NCI-H82 treated with DMSO at 0.1 percent for 48 hours (cell line): ENCODE data around the gene PDCL2.
"Not testable (repeated sequence)": the region's sequence is repeated elsewhere in the genome, so short reads cannot be mapped to it uniquely, and the experiment has no call there.

Experiments used
- DNase-seq: peaks from one replicate; lab custom pipeline; 2025; ENCODE audit not compliant: unreplicated experiment; lab: John Stamatoyannopoulos, UW

PDCL2 gene

GRCh38 chr4:55598641-55599040 is 6.6 kb upstream of the PDCL2 start:
- no peak for DNase-seq

DNA sequence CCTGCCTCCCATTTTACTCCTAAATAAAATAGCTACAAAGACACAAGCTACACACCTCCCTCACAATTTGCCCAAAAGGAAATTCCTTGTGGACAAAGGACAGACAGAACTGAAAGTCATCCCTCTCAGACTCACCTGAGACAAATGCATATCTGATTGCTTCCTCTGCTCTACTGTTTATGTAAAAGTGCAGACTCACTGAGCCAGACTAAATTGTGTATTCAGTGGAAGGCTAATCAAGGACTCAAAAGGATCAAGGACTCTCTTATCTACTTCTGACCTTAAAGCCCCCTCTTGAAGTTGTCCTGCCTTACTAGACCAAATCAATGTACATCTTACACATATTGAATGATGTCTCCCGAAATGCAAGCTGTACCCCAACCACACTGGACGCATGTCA is 3.9 kb downstream of the PDCL2 start:
- DNase-seq = no peak

GRCh38 chr4:55582773-55583172 is 9.3 kb downstream of the PDCL2 start:
- not testable (repeated sequence) for DNase-seq

- no peak for DNase-seq
Measured at GRCh38 chr4:55578341-55579010, 13.6 kb downstream of the PDCL2 start.

GRCh38 chr4:55575513-55575912 is 16.5 kb downstream of the PDCL2 start:
- no peak for DNase-seq

- DNase-seq = no peak
Measured at GRCh38 chr4:55574252-55574651, 17.8 kb downstream of the PDCL2 start.

DNA sequence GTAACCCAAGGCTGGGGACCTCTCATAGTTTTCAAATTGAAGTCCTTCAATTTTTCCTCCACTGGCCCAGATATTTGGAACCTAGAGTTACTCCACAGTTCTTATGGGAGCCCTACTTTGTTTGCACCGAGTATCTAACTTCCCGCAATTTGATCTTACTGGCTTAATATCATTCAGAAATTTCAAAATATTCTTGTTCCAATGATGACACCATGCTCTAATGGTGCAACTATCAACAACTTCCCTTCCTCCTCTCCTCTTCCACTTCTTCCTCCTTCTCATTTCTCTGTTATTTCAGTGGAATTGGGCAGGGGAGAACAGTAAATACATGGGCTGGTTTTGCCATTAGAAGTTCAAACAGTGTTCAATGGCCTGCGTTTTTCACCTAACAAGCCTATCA is 20.2 kb downstream of the PDCL2 start:
- no peak for DNase-seq

DNA sequence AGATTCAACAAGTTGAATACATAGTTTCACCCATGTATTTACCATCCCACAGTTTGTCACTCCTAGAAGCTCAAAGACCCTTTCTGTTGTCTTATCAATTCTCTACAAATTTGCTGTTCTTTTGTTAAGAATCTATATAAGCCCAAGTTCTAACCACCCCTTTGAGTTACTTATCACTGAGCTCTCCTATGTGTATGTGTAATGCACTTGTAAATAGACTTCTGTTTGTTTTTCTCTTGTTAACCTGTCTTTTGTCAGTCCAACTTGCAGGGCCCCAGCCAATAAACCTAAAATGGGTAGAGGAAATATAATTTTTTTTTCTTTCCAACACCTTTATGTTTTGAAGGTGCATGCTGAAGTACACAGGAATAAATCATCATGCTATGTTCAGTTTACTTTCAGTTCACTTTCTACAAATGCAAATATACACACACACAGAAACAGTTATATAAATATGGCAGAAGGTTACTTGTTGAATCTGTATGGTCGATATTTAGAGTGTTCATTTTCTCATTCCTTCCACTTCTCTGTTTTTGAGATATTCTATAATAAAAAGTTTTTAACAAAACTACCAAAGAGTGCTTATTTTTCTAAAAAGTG is 23.0 kb downstream of the PDCL2 start:
- no peak for DNase-seq

- no peak for DNase-seq
Measured at GRCh38 chr4:55561889-55562288, 30.2 kb downstream of the PDCL2 start.

- DNase-seq = no peak
Measured at GRCh38 chr4:55560096-55560495, 31.9 kb downstream of the PDCL2 start.

DNA sequence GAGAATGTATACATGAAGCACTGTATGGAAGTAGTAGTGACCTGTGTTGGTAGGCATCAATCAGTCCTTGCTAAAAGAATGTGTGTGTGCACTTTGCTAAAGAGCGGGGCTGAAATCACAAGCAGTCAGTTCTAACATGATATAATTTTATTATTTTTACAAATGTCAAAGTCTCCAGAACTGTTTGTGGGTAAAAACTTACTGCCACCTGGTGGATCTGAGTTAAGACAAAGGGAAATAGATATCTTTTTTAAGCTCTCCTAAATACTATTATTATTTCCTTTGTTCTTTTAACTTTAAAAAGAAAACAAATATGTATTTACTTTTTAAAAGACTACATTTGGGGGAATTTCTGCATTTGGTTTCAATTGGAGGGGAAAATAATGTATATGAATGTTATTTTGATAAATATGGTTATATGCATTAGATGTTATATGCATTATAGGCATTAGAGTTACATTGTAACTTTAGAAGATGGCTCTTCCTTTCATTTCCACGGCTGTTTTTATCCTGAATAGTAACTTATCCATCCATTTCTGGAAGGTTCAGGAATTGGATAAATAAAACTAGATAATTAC is 37.5 kb downstream of the PDCL2 start:
- no peak for DNase-seq

GRCh38 chr4:55553441-55554201 is 38.4 kb downstream of the PDCL2 start:
- DNase-seq = no peak

- DNase-seq = not testable (repeated sequence)
Measured at GRCh38 chr4:55551964-55552363, 40.1 kb downstream of the PDCL2 start.

DNA sequence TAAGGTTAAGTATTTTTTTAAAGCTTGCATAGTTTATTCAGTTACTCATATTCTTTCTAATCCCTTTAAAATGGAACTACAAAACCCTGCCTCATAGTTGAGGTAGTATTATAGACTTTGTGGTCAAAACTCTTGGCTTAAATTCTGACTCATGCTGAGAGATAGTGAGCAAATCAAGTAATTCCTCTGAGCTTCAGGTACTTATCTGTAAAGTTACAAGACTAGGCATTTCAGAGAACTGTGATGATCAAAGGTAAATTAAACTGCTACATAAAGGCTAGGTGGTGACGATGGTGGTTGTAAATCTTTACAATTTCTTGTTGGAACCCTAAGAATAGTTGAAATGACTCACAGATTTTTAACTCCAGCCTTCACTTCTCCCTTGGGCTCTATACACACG is 42.2 kb downstream of the PDCL2 start:
- DNase-seq = no peak

GRCh38 chr4:55547918-55548317 is 44.1 kb downstream of the PDCL2 start:
- DNase-seq = no peak

GRCh38 chr4:55547466-55547770 is 44.6 kb downstream of the PDCL2 start:
- DNase-seq = no peak

GRCh38 chr4:55546756-55547465 is 45.1 kb downstream of the PDCL2 start, which contains the start of gene CLOCK:
Gene CLOCK, minus strand, starts transcription at chr4:55546909. Its CDS starts 64,124 bp downstream, at chr4:55482785.
- DNase-seq = peak; percentile 51

- no peak for DNase-seq
Measured at GRCh38 chr4:55546506-55546755, 45.6 kb downstream of the PDCL2 start.

- DNase-seq = peak; percentile 16
Measured at GRCh38 chr4:55545641-55546505, 46.2 kb downstream of the PDCL2 start.

DNA sequence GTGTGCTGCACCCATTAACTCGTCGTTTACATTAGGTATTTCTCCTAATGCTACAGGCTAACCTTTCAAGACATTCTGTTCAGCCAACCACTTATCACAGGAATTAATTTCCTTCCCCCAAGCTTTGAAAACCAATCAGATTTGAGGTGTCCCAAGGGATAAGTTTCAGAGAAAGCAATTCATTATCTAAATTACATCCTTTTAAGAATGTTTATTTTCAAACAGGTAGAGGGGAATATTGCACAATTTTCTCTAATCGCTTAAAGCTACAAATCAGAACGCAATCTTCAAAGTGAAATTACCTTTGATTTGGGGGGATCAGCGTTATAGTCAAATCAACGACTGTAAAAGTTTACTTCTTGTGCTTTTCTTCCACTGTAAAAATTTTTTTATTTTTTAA is 46.9 kb downstream of the PDCL2 start:
- DNase-seq = peak; percentile 14

DNA sequence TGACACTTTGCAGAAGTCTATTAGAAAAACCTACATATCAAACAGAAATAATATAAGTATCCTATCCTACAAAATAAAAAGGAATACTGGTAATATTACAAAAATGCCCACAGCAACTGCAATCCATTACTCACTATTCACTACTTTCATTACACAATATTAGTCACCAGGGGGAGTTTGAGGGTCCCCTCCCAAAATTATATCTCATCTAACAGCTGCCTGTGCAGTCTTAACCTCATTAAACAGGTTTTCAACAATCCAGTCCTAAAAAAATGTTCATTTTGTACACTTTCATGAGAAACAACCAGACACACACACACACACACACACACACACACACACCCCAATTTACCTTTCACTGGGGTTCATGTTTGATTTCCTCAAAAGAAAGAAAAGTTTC is 48.2 kb downstream of the PDCL2 start:
- DNase-seq = no peak
